Upper lobe of left lung (tissue), 6 donors: Measurements from ENCODE around the gene PSMA7. TPM values are rescaled to one million over a fixed set of nuclear protein-coding genes. Genes with fewer than 3 reads are reported as not detected.
A peak's percentile ranks its signal among the peaks of the same experiment; 100 is the strongest.

Source experiments
- ATAC-seq, 2 donors: fragments of 200-7000 bp; cut with Tn5 transposase; one replicate each; pipeline ENCODE4 v1.9.1; 2022; ENCODE audit warnings: mild to moderate bottlenecking in 2 of 2, moderate library complexity in 2 of 2; ENCODE audit not compliant: low FRiP score in 2 of 2
- DNase-seq, 2 donors: peaks; one replicate each; pipeline ENCODE4 v3.0.0-alpha.2; 2019 to 2020
- H3K27ac ChIP-seq, 4 donors: fragments of 200-600 bp; sonication (generic); one replicate each; pipeline ENCODE4 v1.5.1; 2016 to 2019
- H3K27me3 ChIP-seq, 4 donors: fragments of 200-600 bp; sonication (generic); one replicate each; pipeline ENCODE4 v1.5.1; 2017 to 2019
- H3K36me3 ChIP-seq, 4 donors: fragments of 200-600 bp; sonication (generic); one replicate each; pipeline ENCODE4 v1.5.1; 2016 to 2019
- H3K4me1 ChIP-seq, 4 donors: fragments of 200-600 bp; sonication (generic); one replicate each; pipeline ENCODE4 v1.5.1; 2018 to 2019
- H3K4me3 ChIP-seq, 4 donors: fragments of 200-600 bp; sonication (generic); one replicate each; pipeline ENCODE4 v1.5.1; 2017 to 2019; ENCODE audit warnings: mild to moderate bottlenecking in 2 of 4, moderate library complexity in 1 of 4
- H3K9me3 ChIP-seq, 4 donors: fragments of 200-600 bp; sonication (generic); one replicate each; pipeline ENCODE4 v1.5.1; 2018 to 2019
- CTCF ChIP-seq, 6 experiments: fragments of 450-650 bp in 4 of 6; fragments of 200-600 bp in 2 of 6; sonication (generic) in 2 of 6; IDR thresholded peaks; one replicate each; pipeline ENCODE4 v1.5.1; 2016 to 2019; ENCODE audit warnings: antibody characterized with exemption in 6 of 6
- EP300 ChIP-seq, 4 donors: sonication (generic); formaldehyde crosslinking; IDR thresholded peaks; one replicate each; pipeline ENCODE4 v1.5.1; 2017; ENCODE audit warnings: antibody characterized with exemption in 4 of 4, control low read depth in 2 of 4
- POLR2A ChIP-seq, 4 donors: fragments of 450-650 bp; IDR thresholded peaks; one replicate each; pipeline ENCODE4 v1.5.1; 2016 to 2017; ENCODE audit warnings: antibody characterized with exemption in 4 of 4, mild to moderate bottlenecking in 2 of 4
- POLR2AphosphoS5 ChIP-seq, 2 donors: sonication (generic); formaldehyde crosslinking; IDR thresholded peaks; one replicate each; pipeline ENCODE4 v1.5.1; 2017; ENCODE audit warnings: antibody characterized with exemption in 2 of 2
- WGBS, 2 donors: methylation state at CpG; one replicate each; pipeline ENCODE4 v1.1.5; 2017 to 2018; 5-methylcytosine and 5-hydroxymethylcytosine counted together
- total RNA-seq, 6 donors: library from RNA; depleted of rRNA in 4 of 6; stranded (reverse); fragments of >200 nt in 4 of 6; gene quantifications; one replicate each; pipeline versions ENCODE4 v1.1.0 to v1.2.1, GENCODE V29; 2016 to 2021
- donor health status: DM: no; HTN: no; CAD: no; lungs with moderate emphysema.
- donor health status: DM: no; HTN: yes; CAD: no; lungs with severe emphysema.

PSMA7 gene
- total RNA-seq, result 100 to 1,000 TPM; 186 to 317 (median 240) TPM

GRCh38 chr20:62143081-62143956 lies at the start of gene PSMA7, which contains the start of gene SS18L1:
Gene PSMA7, minus strand, starts transcription at chr20:62143394. Its CDS starts 91 bp downstream, at chr20:62143303.
Gene SS18L1, plus strand, starts transcription at chr20:62143769. Its CDS starts 52 bp downstream, at chr20:62143821.
- 0 to 1% methylated on average over 22 to 28 of the region's 148 CpGs for WGBS, 2 donors
- H3K27ac ChIP-seq, result peak within 1 kb of the TSS; percentile 93 to 99 (median 96)
- H3K4me3 ChIP-seq, result peak within 1 kb of the TSS; percentile 72 to 97 (median 90)
- TF ChIP-seq POLR2AphosphoS5 (IDR thresholded peaks at IDR 0.05) (peak; percentile 87 to 91), CTCF (IDR thresholded peaks at IDR 0.05) (peak in 2 of 6 experiments; percentile 20 to 26), EP300 (IDR thresholded peaks at IDR 0.05) (peak in 1 of 4 donors; percentile 4), POLR2A (IDR thresholded peaks at IDR 0.05) (peak in 3 of 4 donors; percentile 89 to 99 (median 89))
- peak; percentile 92 to 95 for ATAC-seq
- H3K9me3 ChIP-seq, result no peaks in the 10 kb centered on the region
- peak; percentile 86 to 99 for DNase-seq
- peaks cover 25 to 44% (median 30%) of the 10 kb centered on the region in 4 donors for H3K4me1 ChIP-seq
- no peaks in the 10 kb centered on the region for H3K27me3 ChIP-seq
- peaks cover 18 to 28% (median 19%) of the 10 kb centered on the region in 4 donors for H3K36me3 ChIP-seq

GRCh38 chr20:62192635-62193034 lies 49.4 kb upstream of the PSMA7 start:
- DNase-seq, result no peak
- TF ChIP-seq CTCF (IDR thresholded peaks at IDR 0.05), result no peak
- TF ChIP-seq POLR2A (IDR thresholded peaks at IDR 0.05), result no peak
- TF ChIP-seq EP300 (IDR thresholded peaks at IDR 0.05), result no peak
- TF ChIP-seq POLR2AphosphoS5 (IDR thresholded peaks at IDR 0.05), result no peak
- 95 to 97% methylated on average over 8 to 10 of the region's 10 CpGs for WGBS, 2 donors
- no peak overlapping the region for H3K27ac ChIP-seq
- H3K9me3 ChIP-seq, result no peaks in the 10 kb centered on the region
- ATAC-seq, result no peak
- H3K4me1 ChIP-seq, result peaks cover 0 to 3% (median 0%) of the 10 kb centered on the region in 4 donors
- peaks cover 0 to 66% (median 25%) of the 10 kb centered on the region in 4 donors for H3K36me3 ChIP-seq
- no peaks in the 10 kb centered on the region for H3K27me3 ChIP-seq
- H3K4me3 ChIP-seq, result no peak overlapping the region

- Histone ChIP-seq H3K9me3 (no peaks in the 10 kb centered on the region), H3K4me3 (no peak overlapping the region), H3K4me1 (peaks cover 0 to 10% (median 1%) of the 10 kb centered on the region in 4 donors), H3K27ac (no peak overlapping the region), H3K36me3 (peaks cover 0 to 59% (median 23%) of the 10 kb centered on the region in 4 donors), H3K27me3 (no peaks in the 10 kb centered on the region)
- DNase-seq, result no peak
- no peak for TF ChIP-seq CTCF (IDR thresholded peaks at IDR 0.05)
- TF ChIP-seq POLR2AphosphoS5 (IDR thresholded peaks at IDR 0.05), result no peak
- TF ChIP-seq EP300 (IDR thresholded peaks at IDR 0.05), result no peak
- no peak for TF ChIP-seq POLR2A (IDR thresholded peaks at IDR 0.05)
- ATAC-seq, result no peak
- WGBS, 2 donors, result 94 to 95% methylated on average over 12 to 14 of the region's 14 CpGs
Measured at GRCh38 chr20:62191781-62192559, 48.8 kb upstream of the PSMA7 start.

- DNase-seq, result no peak
- 92% methylated on average over 25 of the region's 25 CpGs for WGBS, 2 donors
- H3K27ac ChIP-seq, result no peak overlapping the region
- H3K36me3 ChIP-seq, result peaks cover 0 to 47% (median 17%) of the 10 kb centered on the region in 4 donors
- no peak overlapping the region for H3K4me3 ChIP-seq
- H3K27me3 ChIP-seq, result no peaks in the 10 kb centered on the region
- ATAC-seq, result no peak
- H3K4me1 ChIP-seq, result peaks cover 0 to 14% (median 3%) of the 10 kb centered on the region in 4 donors
- H3K9me3 ChIP-seq, result no peaks in the 10 kb centered on the region
- TF ChIP-seq POLR2AphosphoS5 (IDR thresholded peaks at IDR 0.05) (no peak), POLR2A (IDR thresholded peaks at IDR 0.05) (no peak), CTCF (IDR thresholded peaks at IDR 0.05) (no peak), EP300 (IDR thresholded peaks at IDR 0.05) (no peak)
Measured at GRCh38 chr20:62190639-62191411, 47.6 kb upstream of the PSMA7 start.
